ENCODE results near the gene CDC45. TPM values are rescaled to one million over a fixed set of nuclear protein-coding genes. Genes with fewer than 3 reads are reported as not detected.

Gene CDC45
- total RNA-seq, 1 donor from 2014 or later: 3.1 TPM

DNA sequence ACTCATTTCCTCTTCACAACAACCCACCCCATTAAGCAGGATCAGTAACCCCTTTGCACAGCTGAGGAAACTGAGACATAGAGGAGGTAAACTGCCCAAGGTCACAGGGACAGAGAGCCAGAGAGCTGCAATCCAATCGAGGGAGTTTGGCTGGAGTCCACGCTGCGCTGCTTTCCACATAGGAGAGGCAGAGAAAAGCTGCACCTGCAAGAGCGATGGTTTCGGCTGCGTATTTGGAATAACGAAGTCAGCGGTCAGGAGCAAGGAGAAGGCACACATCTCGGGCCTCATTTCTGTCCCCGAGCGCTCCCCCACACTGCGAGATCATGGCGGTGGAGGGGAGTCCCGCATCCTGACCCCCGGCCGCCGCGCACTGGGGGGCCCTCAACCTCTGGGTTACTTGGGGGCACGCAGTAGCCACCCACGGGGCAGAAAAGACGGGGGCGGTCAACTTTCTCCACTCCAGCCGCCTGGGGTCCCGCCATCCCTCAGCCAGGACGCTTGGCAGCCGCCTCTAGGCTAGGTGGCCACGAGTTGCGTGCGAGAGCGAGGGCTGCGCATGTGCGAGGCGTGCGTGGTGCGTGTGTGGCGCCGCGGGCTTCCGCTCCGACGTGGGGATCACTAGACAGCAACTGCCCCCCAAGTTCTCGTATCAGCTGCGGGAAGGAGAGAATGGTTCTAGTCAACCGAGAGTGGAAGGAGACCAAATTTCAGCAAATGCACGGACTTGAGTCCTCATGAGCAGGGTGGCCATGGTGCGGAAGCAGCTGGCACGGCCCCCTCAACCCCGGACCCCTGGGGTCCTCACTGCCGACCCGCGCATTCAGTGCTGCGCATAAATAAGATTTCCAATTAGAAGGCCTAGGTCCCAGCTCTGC, 86.8 kb downstream of the CDC45 start:
- Histone ChIP-seq H3K4me1 (ENCODE audit: control insufficient read depth in 3 of 3, insufficient read depth in 3 of 3, low read length in 3 of 3) (peaks cover 4 to 26% (median 14%) of the 10 kb centered on the region in 3 donors), H3K36me3 (ENCODE audit: control insufficient read depth in 3 of 3, insufficient read depth in 3 of 3, low read length in 3 of 3) (no peaks in the 10 kb centered on the region), H3K9me3 (ENCODE audit: control insufficient read depth in 3 of 3, low read length in 3 of 3) (no peaks in the 10 kb centered on the region), H3K27ac (ENCODE audit: low read depth, low read length) (peak overlapping the region; percentile 66), H3K4me3 (ENCODE audit: low read length in 3 of 3) (no peak overlapping the region), H3K27me3 (ENCODE audit: control insufficient read depth in 3 of 3, insufficient read depth in 3 of 3, low read length in 3 of 3) (no peaks in the 10 kb centered on the region), H3K9ac (ENCODE audit: low read depth in 1 of 3, low read length in 3 of 3) (no peak overlapping the region)

DNA sequence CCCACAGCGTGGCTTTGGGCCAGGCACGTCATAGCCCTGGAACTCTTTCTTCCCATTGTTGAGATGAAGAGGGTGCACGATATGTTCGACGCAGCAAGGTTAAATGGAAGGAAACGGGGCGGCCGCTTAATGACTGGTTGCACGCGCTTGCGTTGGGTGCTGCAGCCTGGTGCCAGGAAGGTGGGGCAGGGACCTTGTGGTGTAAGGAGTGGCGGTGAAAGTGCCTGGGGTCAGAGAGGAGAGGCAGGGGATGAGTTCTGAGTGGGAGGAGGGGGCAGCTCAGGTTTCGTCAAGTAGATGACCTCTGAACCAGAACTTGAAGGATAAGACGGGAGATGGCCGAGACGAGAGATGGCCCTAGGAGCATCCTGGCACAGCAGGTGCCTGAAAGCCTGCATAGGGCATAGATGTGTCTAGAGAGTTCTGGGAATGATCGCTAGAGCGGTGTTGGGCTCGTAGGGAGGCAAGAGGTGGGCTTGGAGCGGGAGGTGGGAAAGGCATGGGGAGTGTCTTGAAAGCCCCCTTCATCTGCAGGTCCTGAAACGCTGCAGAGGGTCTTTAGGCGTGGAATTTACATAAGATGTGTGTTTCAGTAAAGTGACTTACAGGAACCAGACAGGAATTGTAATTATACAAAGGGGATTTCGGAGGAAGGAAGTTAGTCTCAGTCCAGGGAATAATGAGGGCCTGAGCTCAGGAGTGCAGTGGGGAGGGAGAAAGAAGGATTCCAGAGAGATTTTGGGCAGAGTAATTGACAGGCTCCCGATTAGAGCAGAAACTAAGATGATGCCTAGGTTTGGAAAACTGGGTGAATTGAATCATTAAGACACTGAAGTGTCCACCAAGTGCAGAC, 87.7 kb downstream of the CDC45 start:
- Histone ChIP-seq H3K27me3 (ENCODE audit: control insufficient read depth in 3 of 3, insufficient read depth in 3 of 3, low read length in 3 of 3) (no peaks in the 10 kb centered on the region), H3K36me3 (ENCODE audit: control insufficient read depth in 3 of 3, insufficient read depth in 3 of 3, low read length in 3 of 3) (no peaks in the 10 kb centered on the region), H3K9ac (ENCODE audit: low read depth in 1 of 3, low read length in 3 of 3) (peak overlapping the region in 1 of 3 donors; percentile 50), H3K4me3 (ENCODE audit: low read length in 3 of 3) (no peak overlapping the region), H3K27ac (ENCODE audit: low read depth, low read length) (peak overlapping the region; percentile 66), H3K9me3 (ENCODE audit: control insufficient read depth in 3 of 3, low read length in 3 of 3) (no peaks in the 10 kb centered on the region), H3K4me1 (ENCODE audit: control insufficient read depth in 3 of 3, insufficient read depth in 3 of 3, low read length in 3 of 3) (peaks cover 4 to 26% (median 14%) of the 10 kb centered on the region in 3 donors)

DNA sequence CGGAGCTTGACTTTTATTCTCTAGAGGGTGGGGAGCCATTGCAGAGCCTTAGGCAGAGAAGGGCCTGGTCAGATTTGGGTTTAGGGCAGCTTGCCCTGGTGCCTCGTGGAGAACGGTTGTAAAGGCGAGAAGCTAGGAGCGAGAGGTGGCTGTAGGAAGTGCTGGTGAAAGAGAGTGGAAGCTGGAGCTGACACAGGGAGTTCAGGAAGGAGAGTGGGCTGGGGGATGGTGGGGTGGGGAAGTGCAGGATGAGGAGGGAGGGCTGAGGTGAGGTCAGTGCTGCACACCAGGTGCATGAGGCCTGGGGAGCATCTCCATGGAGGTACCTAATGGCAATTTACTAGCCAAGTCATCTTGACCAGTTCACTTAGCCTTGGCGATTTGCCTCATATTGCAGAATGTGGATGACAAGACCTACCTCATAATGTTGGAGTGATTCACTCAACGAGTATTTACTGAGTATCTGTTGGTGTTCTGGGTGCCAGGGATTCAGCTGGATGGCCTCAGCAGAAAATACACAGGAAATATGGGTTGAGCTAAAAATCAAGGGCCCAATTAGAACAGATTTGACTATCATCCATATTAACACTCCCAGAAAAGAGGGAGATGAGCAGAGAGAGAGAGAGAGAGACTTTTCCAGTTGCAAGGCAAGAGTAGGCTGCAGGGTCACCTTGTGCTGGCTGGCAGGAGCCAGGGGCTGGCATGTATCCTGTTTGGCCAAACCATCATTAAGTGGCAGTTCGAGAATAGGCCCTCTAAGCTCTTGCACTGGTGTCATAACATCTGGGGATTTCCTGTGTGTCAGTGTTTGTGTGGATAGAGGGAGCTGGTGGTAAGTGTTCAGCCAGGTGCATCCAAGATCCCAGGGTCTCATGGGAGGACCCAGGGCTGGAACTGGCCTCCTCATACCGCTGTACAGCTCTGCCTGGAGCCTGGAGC, 88.9 kb downstream of the CDC45 start:
- Histone ChIP-seq H3K27ac (ENCODE audit: low read depth, low read length) (peak overlapping the region; percentile 66), H3K9ac (ENCODE audit: low read depth in 1 of 3, low read length in 3 of 3) (no peak overlapping the region), H3K27me3 (ENCODE audit: control insufficient read depth in 3 of 3, insufficient read depth in 3 of 3, low read length in 3 of 3) (no peaks in the 10 kb centered on the region), H3K4me3 (ENCODE audit: low read length in 3 of 3) (no peak overlapping the region), H3K9me3 (ENCODE audit: control insufficient read depth in 3 of 3, low read length in 3 of 3) (no peaks in the 10 kb centered on the region), H3K4me1 (ENCODE audit: control insufficient read depth in 3 of 3, insufficient read depth in 3 of 3, low read length in 3 of 3) (peaks cover 4 to 26% (median 14%) of the 10 kb centered on the region in 3 donors), H3K36me3 (ENCODE audit: control insufficient read depth in 3 of 3, insufficient read depth in 3 of 3, low read length in 3 of 3) (no peaks in the 10 kb centered on the region)

DNA sequence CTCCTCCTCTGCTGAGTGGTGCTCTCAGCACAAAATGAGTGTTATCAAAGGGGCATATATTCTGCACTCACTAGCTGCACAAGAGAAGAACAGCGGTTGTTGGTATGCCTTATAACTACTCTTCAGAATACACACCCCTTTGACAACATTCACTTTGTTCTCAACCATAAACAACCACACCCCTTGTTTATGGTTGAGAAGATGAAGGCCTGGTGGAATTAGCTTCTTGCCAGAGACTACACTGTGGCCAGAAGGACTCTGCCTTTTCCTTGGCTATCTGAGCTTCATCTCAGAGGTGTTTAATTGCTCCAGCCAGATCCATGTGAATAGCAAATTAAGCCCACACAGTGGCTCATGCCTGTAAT, 89.5 kb downstream of the CDC45 start:
- H3K4me3 ChIP-seq (ENCODE audit: low read length in 3 of 3): no peak overlapping the region
- H3K27ac ChIP-seq (ENCODE audit: low read depth, low read length): no peak overlapping the region
- no peak overlapping the region for H3K9ac ChIP-seq (ENCODE audit: low read depth in 1 of 3, low read length in 3 of 3)
- no peaks in the 10 kb centered on the region for H3K27me3 ChIP-seq (ENCODE audit: control insufficient read depth in 3 of 3, insufficient read depth in 3 of 3, low read length in 3 of 3)
- H3K36me3 ChIP-seq (ENCODE audit: control insufficient read depth in 3 of 3, insufficient read depth in 3 of 3, low read length in 3 of 3): no peaks in the 10 kb centered on the region
- H3K4me1 ChIP-seq (ENCODE audit: control insufficient read depth in 3 of 3, insufficient read depth in 3 of 3, low read length in 3 of 3): peaks cover 4 to 26% (median 14%) of the 10 kb centered on the region in 3 donors
- H3K9me3 ChIP-seq (ENCODE audit: control insufficient read depth in 3 of 3, low read length in 3 of 3): no peaks in the 10 kb centered on the region

DNA sequence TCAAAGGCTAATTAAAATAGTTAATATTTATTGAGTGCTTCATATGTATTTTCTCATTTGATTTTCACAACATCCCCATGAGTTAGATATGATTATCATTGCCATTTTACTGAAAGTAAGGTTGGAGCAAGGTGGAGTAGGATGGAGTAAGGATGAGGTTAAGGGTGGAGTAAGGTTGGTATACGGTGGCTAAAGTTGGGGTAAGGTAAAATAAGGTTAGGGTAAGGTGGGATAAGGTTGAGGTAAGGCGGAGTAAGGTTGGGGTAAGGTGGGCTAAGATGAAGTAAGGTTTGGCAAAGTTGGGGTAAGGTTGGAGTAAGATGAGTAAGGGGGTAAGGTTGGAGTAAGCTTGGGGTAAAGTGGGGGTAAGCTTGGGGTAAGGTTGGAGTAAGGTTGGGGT, 90.3 kb downstream of the CDC45 start:
- Histone ChIP-seq H3K4me1 (ENCODE audit: control insufficient read depth in 3 of 3, insufficient read depth in 3 of 3, low read length in 3 of 3) (peaks cover 4 to 26% (median 14%) of the 10 kb centered on the region in 3 donors), H3K27ac (ENCODE audit: low read depth, low read length) (no peak overlapping the region)

More for the DNA sequence above, 90.3 kb downstream of the CDC45 start:
- H3K4me3 ChIP-seq (ENCODE audit: low read length in 3 of 3): no peak overlapping the region
- H3K9me3 ChIP-seq (ENCODE audit: control insufficient read depth in 3 of 3, low read length in 3 of 3): no peaks in the 10 kb centered on the region
- H3K27me3 ChIP-seq (ENCODE audit: control insufficient read depth in 3 of 3, insufficient read depth in 3 of 3, low read length in 3 of 3): no peaks in the 10 kb centered on the region
- H3K9ac ChIP-seq (ENCODE audit: low read depth in 1 of 3, low read length in 3 of 3): no peak overlapping the region
- H3K36me3 ChIP-seq (ENCODE audit: control insufficient read depth in 3 of 3, insufficient read depth in 3 of 3, low read length in 3 of 3): no peaks in the 10 kb centered on the region

Other genes starting within 250 kb of the CDC45 start
- 33.4 TPM for gene CLTCL1, start 188.2 kb upstream of the CDC45 start, total RNA-seq
- 7.3 TPM for gene HIRA, start 48.2 kb upstream of the CDC45 start, total RNA-seq
- 34.4 TPM for gene MRPL40, start 47.4 kb upstream of the CDC45 start, total RNA-seq
- 29.2 TPM for gene C22orf39, start 32.2 kb upstream of the CDC45 start, total RNA-seq
- 37.1 TPM for gene UFD1, start 727 bp upstream of the CDC45 start, total RNA-seq
- 84.0 TPM for gene CLDN5, start 44.5 kb downstream of the CDC45 start, total RNA-seq
- 28.7 TPM for gene SEPTIN5, start 234.6 kb downstream of the CDC45 start, total RNA-seq
- 6.8 TPM for gene GP1BB, start 243.6 kb downstream of the CDC45 start, total RNA-seq